Measurements from ENCODE around the gene PDZD2. TPM values are rescaled to one million over a fixed set of nuclear protein-coding genes. Genes with fewer than 3 reads are reported as not detected.

Gene PDZD2
- total RNA-seq, 4 donors from 2014 or later: 2.8 to 5.3 (median 4.0) TPM

DNA sequence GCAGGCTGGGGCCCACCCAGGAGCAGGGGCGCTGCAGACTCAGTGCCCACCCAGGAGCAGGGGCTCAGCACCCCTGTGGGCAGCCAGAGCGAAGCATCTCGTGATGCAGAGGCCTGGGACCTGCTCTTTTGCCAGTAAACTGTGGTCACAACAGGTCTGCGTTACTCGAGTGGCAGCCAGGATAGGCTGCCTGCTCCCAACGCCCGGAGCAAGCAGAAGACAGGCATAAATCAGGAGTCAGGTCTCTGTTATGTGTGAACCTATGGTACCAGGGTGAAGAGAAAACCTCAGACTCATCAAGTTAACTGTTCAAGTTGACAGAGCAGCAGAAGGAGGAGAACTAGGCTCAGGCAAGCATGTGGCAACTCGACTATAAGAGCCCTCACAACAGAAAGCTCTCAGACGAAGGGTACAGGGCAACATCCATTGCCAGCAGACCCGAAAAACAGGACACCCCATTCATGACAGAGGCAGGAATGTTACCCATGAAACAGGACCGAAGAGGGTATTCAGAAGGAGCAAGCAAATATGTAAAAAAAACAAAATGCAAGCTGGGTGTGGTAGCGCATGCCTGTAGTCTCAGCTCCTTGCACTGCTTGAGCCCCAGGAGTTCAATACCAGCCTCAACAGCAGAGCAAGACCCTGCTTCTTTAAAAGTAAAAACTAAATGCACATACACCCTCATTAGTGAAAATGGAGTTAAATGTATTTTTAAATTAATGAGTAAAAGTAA lies 463.5 kb downstream of the PDZD2 start:
- H3K4me3 ChIP-seq: no peak overlapping the region
- peaks cover 0 to 52% of the 10 kb centered on the region in 2 donors for H3K36me3 ChIP-seq
- no peaks in the 10 kb centered on the region for H3K9me3 ChIP-seq
- H3K27me3 ChIP-seq: no peaks in the 10 kb centered on the region
- DNase-seq: no peak
- no peak for ATAC-seq
- no peak for TF ChIP-seq POLR2A (IDR thresholded peaks at IDR 0.05)
- TF ChIP-seq, protein P1, sequence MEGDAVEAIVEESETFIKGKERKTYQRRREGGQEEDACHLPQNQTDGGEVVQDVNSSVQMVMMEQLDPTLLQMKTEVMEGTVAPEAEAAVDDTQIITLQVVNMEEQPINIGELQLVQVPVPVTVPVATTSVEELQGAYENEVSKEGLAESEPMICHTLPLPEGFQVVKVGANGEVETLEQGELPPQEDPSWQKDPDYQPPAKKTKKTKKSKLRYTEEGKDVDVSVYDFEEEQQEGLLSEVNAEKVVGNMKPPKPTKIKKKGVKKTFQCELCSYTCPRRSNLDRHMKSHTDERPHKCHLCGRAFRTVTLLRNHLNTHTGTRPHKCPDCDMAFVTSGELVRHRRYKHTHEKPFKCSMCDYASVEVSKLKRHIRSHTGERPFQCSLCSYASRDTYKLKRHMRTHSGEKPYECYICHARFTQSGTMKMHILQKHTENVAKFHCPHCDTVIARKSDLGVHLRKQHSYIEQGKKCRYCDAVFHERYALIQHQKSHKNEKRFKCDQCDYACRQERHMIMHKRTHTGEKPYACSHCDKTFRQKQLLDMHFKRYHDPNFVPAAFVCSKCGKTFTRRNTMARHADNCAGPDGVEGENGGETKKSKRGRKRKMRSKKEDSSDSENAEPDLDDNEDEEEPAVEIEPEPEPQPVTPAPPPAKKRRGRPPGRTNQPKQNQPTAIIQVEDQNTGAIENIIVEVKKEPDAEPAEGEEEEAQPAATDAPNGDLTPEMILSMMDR (IDR thresholded peaks at IDR 0.05 in 4 of 5, conservative IDR thresholded peaks at IDR 0.05 in 1 of 5): no peak
- no peak overlapping the region for H3K27ac ChIP-seq
- peaks cover 0 to 8% of the 10 kb centered on the region in 2 donors for H3K4me1 ChIP-seq
- in situ Hi-C loops (cut with MboI; ENCODE audit: low sequenced_read_pairs in 4 of 4): no loop called here
- intact Hi-C loops (cut with DNase I; ENCODE audit: low total_unique reads): no loop called here

DNA sequence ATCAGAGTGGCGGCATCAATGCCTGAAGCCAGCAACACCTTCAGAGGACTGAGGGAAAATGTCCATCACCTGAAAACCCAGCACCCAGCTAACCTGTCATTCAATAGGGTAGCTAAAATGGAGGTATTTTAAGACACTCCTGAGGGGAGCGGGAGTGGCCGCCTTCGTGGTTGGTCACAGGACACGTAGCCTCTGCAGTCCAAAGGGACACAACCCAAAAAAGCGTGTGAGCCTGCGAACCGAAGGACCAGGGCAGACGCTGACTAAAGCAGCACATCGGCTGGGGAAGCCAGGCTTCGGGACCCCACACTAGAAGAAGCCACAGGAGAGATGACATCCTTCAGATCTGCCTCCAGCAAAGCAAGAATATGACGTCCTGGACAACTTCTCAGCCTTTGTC lies 464.6 kb downstream of the PDZD2 start:
- H3K27me3 ChIP-seq: no peaks in the 10 kb centered on the region
- DNase-seq (no peak), ATAC-seq (no peak)
- H3K27ac ChIP-seq: no peak overlapping the region
- peaks cover 0 to 8% of the 10 kb centered on the region in 2 donors for H3K4me1 ChIP-seq
- H3K9me3 ChIP-seq: no peaks in the 10 kb centered on the region
- H3K4me3 ChIP-seq: no peak overlapping the region
- TF ChIP-seq, protein P1 (IDR thresholded peaks at IDR 0.05 in 4 of 5, conservative IDR thresholded peaks at IDR 0.05 in 1 of 5): no peak
- no peak for TF ChIP-seq POLR2A (IDR thresholded peaks at IDR 0.05)
- H3K36me3 ChIP-seq: peaks cover 0 to 58% of the 10 kb centered on the region in 2 donors
- intact Hi-C loops (cut with DNase I; ENCODE audit: low total_unique reads) (no loop called here), in situ Hi-C loops (cut with MboI; ENCODE audit: low sequenced_read_pairs in 4 of 4) (no loop called here)

DNA sequence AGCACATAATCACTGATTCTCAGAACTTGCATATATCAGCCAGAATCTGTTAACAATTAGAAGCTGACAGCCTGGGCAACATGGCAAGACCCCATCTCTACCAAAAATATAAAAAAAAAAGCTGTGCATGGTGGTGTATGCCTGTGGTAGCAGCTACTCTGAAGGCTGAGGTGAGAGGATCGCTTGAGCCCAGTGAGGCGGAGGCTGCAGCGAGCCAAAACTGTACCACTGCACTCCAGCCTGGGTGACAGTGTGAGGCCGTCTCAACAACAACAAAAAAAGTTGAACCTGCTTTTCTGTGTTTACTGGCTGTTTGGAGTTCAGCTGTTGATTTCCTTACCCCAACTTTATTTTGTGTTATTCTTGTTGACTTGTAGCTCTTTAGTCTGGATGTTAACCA lies 468.4 kb downstream of the PDZD2 start:
- Histone ChIP-seq H3K9me3 (no peaks in the 10 kb centered on the region), H3K4me1 (no peaks in the 10 kb centered on the region), H3K27me3 (no peaks in the 10 kb centered on the region), H3K36me3 (peaks cover 0 to 58% of the 10 kb centered on the region in 2 donors), H3K27ac (no peak overlapping the region), H3K4me3 (no peak overlapping the region)
- TF ChIP-seq, protein P1 (IDR thresholded peaks at IDR 0.05 in 4 of 5, conservative IDR thresholded peaks at IDR 0.05 in 1 of 5): no peak
- no peak for TF ChIP-seq POLR2A (IDR thresholded peaks at IDR 0.05)
- intact Hi-C loops (cut with DNase I; ENCODE audit: low total_unique reads): no loop called here
- ATAC-seq (no peak), DNase-seq (no peak)
- in situ Hi-C loops (cut with MboI; ENCODE audit: low sequenced_read_pairs in 4 of 4): no loop called here

DNA sequence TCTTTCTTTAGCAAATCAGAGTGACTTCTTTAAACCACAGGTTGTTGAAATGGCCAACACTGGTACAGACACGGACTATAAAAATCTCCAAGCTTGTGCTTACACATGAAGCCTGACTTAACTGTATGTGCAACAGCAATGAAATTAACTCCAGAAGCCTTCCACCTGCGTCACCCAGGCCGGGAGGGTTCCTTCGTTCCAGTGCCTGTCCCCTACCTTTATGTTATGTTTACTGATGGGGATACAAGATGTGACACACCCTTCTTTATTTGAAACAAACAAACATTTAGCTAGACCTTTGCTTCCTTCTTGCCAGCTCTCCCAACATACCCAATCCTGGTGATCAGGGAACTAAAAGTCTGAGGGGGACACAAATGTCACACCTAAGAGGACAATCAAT lies 469.2 kb downstream of the PDZD2 start:
- Histone ChIP-seq H3K27me3 (no peaks in the 10 kb centered on the region), H3K4me1 (no peaks in the 10 kb centered on the region), H3K27ac (no peak overlapping the region), H3K36me3 (peaks cover 0 to 51% of the 10 kb centered on the region in 2 donors), H3K4me3 (no peak overlapping the region), H3K9me3 (no peaks in the 10 kb centered on the region)
- TF ChIP-seq, protein P1 (IDR thresholded peaks at IDR 0.05 in 4 of 5, conservative IDR thresholded peaks at IDR 0.05 in 1 of 5): no peak
- no peak for TF ChIP-seq POLR2A (IDR thresholded peaks at IDR 0.05)
- ATAC-seq (no peak), DNase-seq (no peak)
- in situ Hi-C loops (cut with MboI; ENCODE audit: low sequenced_read_pairs in 4 of 4): no loop called here
- intact Hi-C loops (cut with DNase I; ENCODE audit: low total_unique reads): no loop called here

Data from gastrocnemius medialis (tissue), 4 donors.